GM10266 (cell line): ENCODE measurements around the gene PSMG1.

Experiments used
- DNase-seq: peaks from one replicate; pipeline ENCODE4 v3.0.0; 2012; ENCODE audit errors: extremely low spot score
- TF ChIP-seq, protein P1 (sequence below): IDR thresholded peaks from 2 replicates; pipeline ENCODE4 v1.5.1; 2012; ENCODE audit warnings: mild to moderate bottlenecking, low read depth; ENCODE audit not compliant: control insufficient read depth, insufficient read depth; ENCODE audit errors: missing control alignments

The PSMG1 gene

GRCh38 chr21:39149882-39150281, 33.4 kb downstream of the PSMG1 start:
- TF ChIP-seq, protein P1, sequence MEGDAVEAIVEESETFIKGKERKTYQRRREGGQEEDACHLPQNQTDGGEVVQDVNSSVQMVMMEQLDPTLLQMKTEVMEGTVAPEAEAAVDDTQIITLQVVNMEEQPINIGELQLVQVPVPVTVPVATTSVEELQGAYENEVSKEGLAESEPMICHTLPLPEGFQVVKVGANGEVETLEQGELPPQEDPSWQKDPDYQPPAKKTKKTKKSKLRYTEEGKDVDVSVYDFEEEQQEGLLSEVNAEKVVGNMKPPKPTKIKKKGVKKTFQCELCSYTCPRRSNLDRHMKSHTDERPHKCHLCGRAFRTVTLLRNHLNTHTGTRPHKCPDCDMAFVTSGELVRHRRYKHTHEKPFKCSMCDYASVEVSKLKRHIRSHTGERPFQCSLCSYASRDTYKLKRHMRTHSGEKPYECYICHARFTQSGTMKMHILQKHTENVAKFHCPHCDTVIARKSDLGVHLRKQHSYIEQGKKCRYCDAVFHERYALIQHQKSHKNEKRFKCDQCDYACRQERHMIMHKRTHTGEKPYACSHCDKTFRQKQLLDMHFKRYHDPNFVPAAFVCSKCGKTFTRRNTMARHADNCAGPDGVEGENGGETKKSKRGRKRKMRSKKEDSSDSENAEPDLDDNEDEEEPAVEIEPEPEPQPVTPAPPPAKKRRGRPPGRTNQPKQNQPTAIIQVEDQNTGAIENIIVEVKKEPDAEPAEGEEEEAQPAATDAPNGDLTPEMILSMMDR, result no peak
- no peak for DNase-seq

GRCh38 chr21:39148975-39149374, 34.3 kb downstream of the PSMG1 start:
- TF ChIP-seq, protein P1, result no peak
- no peak for DNase-seq

GRCh38 chr21:39144191-39144590, 39.1 kb downstream of the PSMG1 start:
- TF ChIP-seq, protein P1, result no peak
- no peak for DNase-seq

DNA sequence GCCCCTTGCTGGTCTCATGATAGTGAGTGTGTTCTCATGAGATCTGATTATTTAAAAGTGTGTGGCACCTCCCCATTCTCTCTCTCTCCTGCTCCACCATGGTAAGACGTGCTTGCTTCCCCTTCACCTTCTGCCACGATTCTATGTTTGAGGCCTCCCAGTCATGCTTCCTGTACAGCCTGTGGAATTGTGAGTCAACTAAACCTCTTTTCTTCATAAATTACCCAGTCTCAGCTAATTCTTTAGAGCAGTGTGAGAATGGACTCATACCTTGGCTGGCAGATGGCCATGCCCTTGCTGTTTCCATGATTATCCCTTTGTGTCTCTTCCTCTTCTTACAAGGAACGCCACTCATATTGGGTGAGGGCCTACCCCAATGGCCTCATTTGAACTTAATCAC, 40.3 kb downstream of the PSMG1 start:
- no peak for DNase-seq

GRCh38 chr21:39141502-39141901, 41.7 kb downstream of the PSMG1 start:
- DNase-seq, result no peak
- TF ChIP-seq, protein P1, result no peak

More for the DNA sequence above, 40.3 kb downstream of the PSMG1 start:
- TF ChIP-seq, protein P1, result no peak

DNA sequence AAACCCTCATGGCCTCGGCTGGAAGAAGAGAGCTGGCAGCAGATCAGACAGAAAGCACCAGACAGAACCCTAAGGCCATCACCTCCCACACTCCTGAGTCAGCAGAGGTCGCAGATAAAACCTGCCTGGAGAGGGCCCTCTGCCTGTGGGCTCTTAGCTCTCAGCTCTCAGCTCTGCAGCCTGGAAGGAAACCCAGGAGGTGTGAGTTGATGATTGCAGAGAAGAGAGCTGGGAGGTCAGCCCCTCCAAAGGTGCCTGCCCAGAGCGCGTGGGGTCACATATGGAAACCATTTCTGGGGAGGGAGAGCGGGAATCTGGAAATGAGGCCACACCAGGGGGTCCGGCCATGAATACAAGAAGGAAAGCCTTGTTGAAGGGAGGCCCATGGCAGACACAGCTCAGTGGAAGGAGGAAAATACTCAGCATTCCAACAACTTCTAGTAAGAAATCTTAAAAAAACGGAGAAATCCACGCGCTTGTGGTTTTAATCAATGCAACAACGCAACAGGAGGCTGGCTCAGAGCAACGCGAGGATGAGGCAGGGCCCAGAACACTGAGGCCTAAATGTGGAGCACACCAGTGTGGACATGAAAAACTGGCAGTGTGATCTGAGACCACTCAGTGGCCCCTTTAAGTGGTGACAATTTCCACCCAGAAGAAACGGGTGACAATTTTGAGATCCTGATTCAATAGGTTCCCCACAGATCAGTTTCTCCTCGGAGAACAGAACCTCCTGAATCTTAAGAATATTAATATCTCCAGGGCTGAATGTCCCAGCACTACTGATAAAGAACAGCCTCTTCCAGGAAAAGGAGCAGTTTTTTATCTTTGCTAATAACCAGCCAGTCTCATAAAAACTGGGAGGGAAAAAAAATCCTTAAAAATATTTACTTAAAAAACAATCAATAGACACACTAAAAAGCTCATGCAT, 45.7 kb downstream of the PSMG1 start:
- no peak for DNase-seq
- TF ChIP-seq, protein P1, result no peak

- DNase-seq, result no peak
- TF ChIP-seq, protein P1, result no peak
Observed at GRCh38 chr21:39136711-39137110, 46.5 kb downstream of the PSMG1 start.
